NCI-H128 (cell line): ENCODE data around the gene MSI2.

Experiments used
- DNase-seq: peaks from one replicate; lab custom pipeline; 2025; ENCODE audit not compliant: unreplicated experiment; lab: John Stamatoyannopoulos, UW

Gene MSI2

DNA sequence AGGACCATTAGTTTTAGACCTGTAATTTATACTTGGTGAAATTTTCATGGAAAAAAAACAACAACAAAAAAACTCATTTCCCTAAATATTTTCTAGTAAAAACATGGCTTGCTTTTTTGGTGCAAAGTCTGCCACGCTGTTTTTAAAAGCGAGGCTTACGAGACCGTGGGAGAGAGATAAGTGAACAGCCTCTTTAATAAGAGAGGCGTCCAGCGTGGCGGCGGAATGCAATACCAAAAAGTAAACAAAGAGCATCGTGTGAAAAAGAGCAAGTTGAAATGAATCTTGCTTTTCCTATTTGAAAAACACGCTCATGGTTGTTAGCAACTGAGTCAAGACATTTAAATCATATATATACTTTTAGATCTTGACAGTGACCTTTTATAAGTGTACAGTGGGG is 10.5 kb upstream of the MSI2 start:
- DNase-seq: no peak

DNA sequence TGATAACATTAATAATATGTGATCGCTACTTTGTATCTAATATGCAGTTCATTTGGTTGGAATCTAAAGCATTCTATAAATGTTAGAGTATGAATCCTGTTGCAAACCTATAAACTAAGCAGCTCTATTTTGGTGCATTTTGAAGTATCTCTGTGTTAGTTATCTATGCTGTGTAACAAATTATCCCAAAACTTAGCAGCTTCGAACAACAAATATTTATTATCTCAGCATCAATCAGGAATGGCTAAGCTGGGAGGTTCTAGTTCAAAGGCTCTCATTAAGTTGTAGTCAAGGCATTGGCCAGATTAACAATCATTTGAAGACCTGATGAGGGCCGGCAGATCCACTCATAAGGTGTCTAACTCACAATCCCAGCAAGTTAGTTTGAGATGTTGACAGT is 10.1 kb upstream of the MSI2 start:
- no peak for DNase-seq

DNA sequence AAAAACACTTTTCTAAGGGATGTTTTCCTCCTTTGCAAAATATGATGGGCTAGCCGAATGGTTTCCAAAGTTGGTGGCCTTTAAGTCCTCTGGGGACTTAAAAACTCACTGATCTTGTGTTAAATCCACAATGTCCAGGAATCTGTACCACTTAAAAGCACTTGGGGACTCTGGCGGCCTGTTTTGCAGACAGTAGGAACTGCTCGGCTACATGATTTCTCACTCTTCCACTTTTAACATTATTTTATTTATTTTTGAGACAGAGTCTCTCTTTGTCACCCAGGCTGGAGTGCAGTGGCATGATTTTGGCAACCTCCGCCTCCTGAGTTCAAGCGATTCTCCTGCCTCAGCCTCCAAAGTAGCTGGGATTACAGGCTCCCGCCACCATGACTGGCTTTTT is 9.1 kb upstream of the MSI2 start:
- no peak for DNase-seq

DNA sequence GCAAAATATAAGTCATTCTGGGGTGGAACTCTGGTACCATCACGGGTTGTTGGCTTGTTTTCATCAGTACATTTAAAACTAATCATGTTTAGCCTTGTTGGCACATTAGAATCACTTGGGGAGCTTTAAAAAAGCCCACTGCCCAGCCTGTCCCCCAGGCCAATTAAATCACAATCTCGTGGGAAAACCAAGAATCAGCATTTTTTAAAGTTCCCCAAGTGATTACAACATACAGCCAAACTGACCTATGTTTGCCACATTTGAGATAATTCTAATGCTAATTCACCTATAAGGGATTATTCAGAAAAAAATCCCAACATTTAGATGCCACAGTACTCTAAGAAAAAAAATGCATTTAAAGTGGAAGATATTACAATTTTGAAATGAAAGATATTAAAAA is 8.4 kb upstream of the MSI2 start:
- DNase-seq: no peak

DNA sequence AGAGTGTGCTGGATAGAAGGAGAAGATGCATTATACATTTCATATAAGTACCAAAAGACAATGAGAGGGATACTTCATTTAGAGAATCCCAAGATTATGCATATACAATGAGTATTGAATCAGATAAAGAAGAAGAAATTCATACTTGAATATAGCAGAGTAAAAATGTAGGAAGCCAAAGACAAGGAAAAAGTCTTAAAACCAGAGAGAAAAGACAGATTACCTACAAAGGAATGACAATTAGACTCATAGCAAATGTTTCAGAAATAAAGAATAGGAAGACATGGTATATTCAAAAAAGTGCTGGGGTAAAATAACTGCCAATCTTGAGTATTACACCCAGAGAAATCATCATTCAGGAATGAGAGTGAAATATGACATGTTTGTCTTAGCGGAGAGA is 6.8 kb upstream of the MSI2 start:
- no peak for DNase-seq

DNA sequence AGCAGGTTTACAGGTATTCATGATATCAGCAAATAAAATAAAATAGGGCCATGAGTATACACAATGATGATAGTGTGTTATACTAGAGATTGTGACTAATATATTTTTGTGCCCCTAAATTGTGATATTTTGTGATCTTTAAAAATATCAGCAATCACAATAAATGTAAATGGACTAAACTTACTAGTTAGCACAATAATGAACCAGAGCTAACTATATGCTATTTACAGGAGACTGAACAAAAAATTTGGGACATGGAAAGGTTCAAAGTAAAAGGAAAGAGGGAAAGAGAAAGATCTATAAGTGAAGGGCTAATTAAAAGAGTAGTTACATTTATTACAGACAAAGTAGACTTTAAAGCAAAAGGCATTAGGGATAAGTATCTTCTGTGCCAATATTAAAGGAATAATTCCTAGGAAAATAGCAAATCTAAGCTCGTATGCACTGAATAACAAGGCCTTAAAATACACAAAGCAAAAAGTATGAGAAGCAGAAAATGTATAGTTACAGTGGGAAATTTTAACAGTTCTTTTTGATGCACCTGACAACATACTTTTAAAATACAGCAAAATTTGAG is 5.0 kb upstream of the MSI2 start:
- DNase-seq: no peak

DNA sequence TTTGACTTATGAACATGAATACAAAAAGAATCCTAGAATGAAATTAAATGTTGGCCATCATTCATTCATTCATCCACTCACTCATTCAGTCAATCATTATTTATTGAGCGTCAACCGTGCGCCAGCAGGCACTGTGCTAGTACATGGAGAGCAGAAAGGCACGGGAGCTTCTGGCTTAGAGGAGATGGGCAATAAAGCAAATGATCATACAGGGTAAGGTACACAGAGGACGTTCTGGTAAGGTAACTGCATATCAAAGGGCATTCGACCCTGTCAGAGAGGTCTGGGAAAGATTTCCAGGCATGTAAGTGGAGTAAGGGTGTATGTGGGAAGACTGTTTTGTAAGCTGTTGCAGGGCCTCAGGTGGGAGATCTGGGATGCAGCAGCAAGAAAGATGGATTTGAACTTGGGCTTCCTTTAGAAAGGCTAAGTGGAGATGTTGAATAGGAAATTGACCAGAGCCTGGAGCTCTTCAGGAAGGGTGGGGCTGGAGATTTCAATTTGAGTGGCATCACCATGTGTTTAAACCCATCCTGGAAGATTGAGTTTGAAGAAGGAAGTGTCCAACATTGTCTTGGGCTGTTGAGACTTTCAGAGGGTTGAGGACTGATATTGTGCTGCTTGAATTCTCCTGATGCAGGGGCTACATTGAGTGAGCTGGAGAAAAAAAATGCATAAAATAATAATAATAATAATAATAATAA is 2.8 kb upstream of the MSI2 start:
- DNase-seq: no peak

DNA sequence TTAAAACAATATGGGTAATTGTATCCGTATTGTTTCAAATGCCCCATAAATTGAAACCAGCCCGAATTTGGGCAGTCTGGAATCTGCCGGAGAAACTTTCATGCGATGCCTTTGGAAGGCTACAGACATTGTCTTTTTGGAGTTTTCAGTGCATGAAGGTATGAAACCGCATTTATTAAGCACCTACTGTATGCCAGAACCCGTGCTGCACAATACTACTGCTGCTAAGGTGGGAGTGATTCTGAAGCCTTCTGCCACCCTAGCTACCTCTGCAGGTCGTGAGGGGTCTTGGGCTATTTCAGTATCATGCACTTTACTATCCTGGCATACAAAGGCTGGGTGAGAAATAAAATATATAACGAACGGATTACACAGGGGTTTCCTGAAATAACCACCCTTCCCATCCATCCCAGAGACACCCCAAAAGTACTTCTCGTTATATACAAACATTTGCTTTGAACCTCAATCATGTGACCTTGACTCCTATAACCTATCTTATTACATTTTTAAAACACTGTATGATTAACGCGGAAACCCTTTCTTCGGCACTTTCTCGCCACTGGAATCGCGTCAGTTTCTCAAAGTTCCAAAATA is 1.0 kb upstream of the MSI2 start:
- DNase-seq: no peak

DNA sequence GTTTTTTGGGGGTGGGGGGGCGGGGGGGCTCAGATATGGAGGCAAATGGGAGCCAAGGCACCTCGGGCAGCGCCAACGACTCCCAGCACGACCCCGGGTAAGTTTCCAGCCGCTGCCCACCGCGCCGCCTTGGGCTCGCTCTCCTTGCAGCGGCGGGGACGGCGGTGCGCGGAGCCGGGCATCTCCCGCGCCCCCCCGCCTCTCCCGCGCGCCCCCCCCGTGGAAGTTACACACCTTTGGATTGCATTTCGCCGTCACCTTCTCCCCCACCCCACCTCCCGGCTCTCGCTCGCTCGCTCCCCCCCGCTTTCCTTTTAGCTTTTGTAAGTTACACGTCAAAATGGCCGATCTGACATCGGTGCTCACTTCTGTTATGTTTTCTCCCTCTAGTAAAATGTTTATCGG is 387 bp downstream of the MSI2 start:
- no peak for DNase-seq

DNA sequence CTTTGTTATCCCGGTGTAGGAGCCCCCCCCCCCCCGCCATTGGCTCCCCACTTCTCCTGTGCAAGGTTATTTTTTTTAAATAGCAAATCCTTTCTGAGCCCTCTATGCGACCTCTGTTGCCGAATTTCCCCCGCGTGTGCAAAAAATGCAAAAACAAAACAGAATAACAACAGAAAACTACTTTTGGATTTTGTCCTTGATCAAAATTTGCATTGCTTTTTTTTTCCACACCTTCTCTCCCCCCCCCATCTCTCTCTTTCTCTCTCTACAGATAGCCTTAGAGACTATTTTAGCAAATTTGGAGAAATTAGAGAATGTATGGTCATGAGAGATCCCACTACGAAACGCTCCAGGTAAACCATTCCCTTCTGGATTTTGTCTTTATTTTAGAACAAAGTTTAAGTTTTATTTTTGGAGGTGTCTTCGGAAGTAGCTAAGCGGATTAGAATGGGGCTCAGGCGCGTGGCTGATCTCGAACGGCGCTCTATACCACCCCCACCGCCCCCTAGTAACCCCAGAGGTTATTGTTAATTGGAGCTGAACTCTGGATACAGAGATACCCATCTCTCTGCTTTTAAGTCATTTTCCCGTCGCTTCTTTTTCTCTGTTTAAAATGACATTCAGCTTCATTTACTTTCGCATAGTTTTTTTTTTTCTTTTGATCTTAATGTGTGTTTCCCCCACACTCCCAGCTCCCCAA is 1.0 kb downstream of the MSI2 start:
- DNase-seq: no peak

DNA sequence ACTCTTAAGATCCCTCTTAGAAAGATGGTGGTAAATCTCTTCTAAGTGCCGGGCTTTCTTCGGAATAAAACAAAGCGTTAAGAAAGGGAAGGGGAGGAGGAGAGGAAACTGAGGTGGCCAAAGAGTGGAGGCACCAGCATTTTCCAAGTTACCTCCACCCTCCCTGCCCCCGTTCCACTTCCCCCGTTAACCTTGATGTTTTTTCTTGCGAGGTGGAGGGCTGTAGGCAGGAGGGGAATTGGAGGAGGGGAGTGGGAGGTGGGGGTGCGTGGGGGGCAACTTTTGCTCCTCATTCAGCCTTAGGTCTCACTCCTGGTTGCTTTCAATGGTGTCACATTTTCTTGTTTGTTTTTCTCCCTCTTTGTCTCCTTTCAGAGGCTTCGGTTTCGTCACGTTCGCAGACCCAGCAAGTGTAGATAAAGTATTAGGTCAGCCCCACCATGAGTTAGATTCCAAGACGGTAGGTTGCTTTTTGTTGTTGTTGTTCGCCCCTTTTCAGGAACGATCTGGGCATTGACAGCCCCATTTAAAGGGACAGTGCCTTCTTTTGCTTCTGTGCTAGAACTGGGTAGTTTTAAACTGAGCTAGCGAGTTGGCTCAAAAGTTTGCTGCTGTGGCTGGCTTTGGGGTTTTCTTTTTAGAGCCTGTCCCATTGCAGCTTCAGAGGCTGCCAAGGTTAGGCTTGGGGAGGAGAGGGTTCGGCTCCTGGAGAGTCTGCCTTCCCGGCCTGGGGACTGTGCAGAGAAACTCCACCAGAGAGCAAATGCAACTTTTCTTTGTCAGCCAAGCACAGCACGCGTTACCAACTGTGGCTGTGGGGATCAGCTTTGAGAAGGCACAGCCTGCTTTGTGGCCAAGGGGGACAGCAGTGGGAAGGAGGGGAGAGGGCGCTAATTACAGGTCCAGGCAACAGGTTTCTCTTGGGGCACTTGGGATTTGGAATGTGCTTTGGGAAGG is 1.9 kb downstream of the MSI2 start:
- no peak for DNase-seq

DNA sequence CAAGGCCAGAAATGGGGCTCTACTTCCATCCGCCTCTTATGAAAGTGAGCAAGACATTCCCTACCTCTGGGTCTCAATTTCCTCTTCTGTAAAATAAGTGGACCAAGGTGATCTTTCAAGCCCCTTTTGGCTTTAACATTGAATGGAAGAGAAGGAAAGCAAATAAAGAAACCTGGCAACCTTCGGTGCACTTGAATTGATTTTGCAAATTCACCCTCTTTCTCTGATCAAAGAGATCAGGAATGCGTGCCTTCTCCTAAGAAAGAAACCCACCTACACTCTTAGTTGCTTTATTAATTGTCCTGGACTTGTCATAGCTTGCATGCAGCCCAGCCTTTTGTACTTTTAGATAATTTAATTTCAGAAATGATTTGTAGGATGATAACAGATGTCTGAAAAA is 3.0 kb downstream of the MSI2 start:
- no peak for DNase-seq

DNA sequence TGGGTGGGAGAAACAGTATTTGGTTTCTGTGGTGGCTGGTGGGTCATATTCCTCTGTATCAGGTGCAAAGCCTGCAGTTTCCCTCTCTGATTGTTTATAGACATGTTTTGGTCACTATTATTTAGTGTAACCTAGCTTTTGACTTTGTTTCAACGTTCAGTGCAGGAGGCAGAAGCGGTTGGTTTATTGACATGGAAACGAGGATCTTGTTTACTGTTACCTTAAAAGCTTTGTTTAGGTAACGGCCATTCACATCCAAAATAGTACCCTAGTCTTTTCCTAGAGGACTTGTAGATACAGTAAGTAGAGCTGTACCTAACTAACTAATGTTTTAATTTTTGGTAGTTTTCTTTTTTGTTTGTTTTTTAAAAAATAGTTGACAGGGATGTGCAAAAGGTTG is 3.5 kb downstream of the MSI2 start:
- no peak for DNase-seq

DNA sequence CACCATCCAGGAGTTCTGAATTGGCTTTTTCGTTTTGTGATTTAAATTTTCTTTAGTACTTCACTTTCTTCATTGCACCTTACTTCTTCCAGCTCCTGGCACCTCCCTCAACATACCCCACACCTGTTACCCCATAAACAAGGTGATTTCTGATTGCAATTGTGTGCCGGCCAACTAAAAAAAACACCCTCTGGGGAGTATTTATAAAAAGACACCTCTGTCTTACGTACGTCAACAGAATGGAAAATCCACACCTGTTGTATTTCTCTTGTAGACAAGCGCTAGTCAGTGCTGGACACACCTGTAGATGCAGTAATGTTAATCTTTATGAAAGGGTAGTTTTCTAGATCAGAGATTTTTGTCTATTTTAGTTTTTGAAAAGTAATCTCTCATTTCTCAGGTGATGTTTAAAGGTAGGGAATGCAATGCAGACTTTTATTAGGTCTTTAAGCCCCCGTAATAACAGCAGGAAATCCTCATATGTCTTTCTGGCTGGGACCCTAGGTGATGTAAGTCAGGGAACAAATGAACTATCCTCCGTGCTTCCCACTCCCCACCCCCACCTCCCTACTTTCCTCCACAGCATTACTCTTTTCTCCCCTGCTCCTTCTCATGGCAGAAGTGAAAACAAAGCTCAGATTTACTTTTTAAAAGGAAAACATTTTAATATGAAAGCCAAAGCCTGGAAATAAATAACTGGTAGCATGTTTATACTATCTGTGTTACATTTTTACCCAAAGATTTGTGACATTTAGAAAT is 4.2 kb downstream of the MSI2 start:
- no peak for DNase-seq

DNA sequence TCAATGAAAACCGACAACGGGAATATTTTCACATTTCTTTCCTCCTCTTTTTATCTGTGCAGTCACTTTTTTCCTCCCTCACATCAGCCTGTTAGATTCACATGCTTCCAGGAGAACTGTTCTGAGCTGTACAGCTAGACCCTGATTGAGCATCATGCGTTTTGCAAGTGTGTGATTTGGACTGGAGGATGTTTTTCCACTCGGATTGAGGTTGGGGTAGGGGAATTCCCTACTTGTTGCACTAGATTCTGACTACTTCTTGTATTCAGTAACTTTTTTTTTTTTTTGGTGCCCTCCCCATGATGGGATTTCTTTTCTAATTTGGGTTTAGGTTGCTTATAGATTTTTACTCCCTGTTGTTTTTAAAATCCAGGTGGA is 4.8 kb downstream of the MSI2 start:
- DNase-seq: no peak

DNA sequence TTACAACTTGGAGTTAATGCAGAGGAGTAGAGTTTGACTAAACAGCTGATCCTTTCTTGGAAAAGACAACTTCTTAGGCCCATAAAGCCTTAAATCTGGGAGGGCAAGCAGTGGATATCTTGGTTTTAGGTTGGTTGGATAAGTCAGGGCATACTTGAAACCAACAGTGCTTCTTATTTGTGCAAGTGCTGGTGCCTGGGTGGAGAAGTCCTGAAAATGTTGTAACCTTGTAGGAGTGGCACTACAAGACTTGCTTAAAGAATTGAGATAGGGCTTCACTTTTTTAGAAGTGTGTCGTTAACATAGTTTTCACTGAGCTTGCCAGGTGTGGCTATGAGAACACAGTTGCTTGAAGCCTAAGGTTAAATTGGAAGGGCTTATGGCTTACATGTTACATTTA is 6.2 kb downstream of the MSI2 start:
- DNase-seq: no peak

DNA sequence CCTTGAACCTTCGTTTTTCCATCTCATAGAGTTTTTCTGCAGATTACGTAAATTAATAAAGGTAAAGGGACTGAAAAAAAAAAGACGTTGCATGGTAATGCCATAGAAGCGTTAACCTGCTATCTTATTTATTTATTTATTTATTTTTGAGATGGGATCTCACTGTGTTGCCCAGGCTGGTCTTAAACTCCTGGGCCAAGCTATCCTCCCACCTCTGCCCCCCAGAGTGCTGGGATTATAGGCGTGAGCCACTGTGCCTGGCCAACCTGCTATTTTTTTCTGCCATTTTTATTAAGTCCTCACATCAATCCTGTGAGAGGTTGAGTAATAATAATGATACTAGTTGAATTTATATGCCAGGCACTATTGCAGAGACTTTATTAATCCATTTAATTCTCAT is 7.9 kb downstream of the MSI2 start:
- DNase-seq: no peak

DNA sequence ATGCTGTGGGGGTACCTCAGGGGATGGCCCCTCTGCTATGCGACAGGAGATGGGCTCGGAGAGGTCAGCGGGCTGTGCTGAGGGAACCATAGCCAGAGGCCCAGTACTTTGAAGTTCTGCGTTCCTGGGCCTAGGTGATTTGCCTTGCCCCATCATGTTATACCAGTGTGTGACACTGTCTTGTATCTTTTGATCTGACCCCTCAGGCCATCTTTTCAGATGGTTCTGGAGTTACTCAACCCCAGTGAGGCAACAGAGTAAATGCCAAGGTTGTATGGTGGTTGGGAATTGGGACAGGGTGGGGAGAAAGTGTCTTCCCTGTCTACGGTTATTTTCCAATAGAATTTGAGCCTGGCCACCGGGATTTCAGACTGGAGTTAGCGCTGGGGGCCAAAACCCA is 8.5 kb downstream of the MSI2 start:
- DNase-seq: no peak

DNA sequence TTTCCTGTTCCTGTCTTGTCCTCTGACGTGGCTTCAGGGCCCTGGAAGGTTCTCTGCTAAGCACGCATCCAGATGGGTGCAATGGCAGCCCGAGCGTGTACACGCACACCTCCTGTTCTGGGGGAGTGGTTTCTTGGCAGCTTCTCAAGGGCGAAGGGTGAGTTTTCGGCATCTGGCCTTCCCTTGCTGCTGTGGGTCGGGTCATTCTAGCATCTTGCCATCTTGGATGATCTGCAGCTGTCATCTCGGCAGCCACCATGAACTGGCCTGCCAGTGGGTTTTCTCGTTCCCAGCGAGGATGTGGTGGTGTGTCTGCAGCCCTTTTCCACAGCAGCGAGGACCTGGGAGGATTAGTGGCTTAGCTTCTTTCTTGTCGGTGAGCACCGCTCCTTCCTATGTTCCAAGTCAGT is 10.6 kb downstream of the MSI2 start:
- no peak for DNase-seq

DNA sequence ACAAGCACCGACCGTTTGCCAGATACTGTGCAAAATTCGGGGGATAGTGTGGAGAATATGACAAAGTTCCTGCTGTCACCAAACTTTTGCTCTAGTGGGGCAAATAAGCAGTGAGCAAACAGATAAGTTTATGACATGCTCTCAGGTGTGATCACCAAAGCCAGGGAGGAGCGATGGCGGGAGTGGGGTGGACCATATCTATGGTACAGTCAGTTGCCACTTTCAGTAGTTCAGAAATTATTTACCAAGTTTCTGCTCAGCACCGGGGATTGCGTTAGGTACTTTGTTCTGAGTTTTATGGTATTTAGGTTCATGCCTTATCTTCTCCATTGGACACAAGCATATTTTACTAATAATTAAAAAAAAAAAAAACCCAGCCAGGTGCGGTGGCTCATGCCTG is 11.9 kb downstream of the MSI2 start:
- DNase-seq: no peak

DNA sequence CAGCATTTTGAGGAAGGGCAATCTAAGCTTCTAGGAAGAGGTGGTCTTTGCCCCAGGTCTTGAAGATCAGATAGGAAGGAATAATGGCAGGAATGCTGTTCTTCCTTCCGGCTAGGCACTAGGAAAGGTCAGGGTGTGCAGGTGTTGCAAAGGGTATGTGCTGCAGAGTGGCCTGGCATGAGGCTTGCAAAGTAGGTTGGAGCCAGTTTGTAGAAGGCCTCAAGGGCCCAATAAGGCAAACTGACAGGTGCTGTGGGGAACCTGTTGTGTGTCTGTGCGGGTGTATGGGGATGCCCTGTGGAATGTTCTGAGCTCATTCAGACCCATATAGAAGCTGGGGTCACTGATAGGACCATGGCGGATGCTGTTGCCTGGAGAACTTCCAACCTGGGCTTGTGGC is 12.7 kb downstream of the MSI2 start:
- no peak for DNase-seq
